Caco-2 (cell line): ENCODE data around the gene TSACC. TPM values are rescaled to one million over a fixed set of nuclear protein-coding genes. Genes with fewer than 3 reads are reported as not detected.

ENCODE experiments used
- Bru-seq: library from RNA; stranded (reverse); fragments of 400-500 nt; gene quantifications from one replicate; lab custom pipeline; 2021; lab: Mats Ljungman, UMichigan
- BruChase-seq, 2 experiments: library from RNA; stranded (reverse); fragments of 400-500 nt; gene quantifications; one replicate each; lab custom pipeline; 2021; lab: Mats Ljungman, UMichigan
- BruUV-seq: library from RNA; stranded (reverse); fragments of 400-500 nt; replicated peaks from 2 replicates; lab custom pipeline; 2021; lab: Mats Ljungman, UMichigan
- CTCF ChIA-PET: fragments of 300-600 bp; sonication (Branson Sonifier 250); formaldehyde crosslinking; loops from one replicate; lab custom pipeline; 2022; ENCODE audit warnings: antibody characterized with exemption; lab: Charles Lee
- POLR2A ChIA-PET: fragments of 300-600 bp; sonication (Branson Sonifier 250); formaldehyde crosslinking; loops from one replicate; lab custom pipeline; 2022; ENCODE audit warnings: antibody characterized with exemption; lab: Charles Lee
- DNase-seq, 2 experiments: peaks; one replicate each; pipeline versions ENCODE4 v3.0.0 to v3.0.0-alpha.2; 2020 to 2022
- H3K27me3 ChIP-seq: replicated peaks from 2 replicates; pipeline ENCODE4 v1.6.0; 2011; ENCODE audit warnings: low read length; ENCODE audit not compliant: control insufficient read depth, insufficient read depth
- H3K36me3 ChIP-seq: 2 replicates; pipeline ENCODE4 v1.5.1; 2011; ENCODE audit warnings: low read length; ENCODE audit not compliant: control insufficient read depth, insufficient read depth
- H3K4me1 ChIP-seq: fragments of 250-450 bp; sonication (Bioruptor Pico); 2 replicates; pipeline ENCODE4 v1.5.1; 2020; ENCODE audit warnings: mild to moderate bottlenecking
- H3K4me3 ChIP-seq: 2 replicates; pipeline ENCODE4 v1.5.1; 2011; ENCODE audit warnings: low read depth, mild to moderate bottlenecking, control low read depth, low read length
- H3K9me3 ChIP-seq: fragments of 250-450 bp; sonication (Bioruptor Pico); 2 replicates; pipeline ENCODE4 v1.5.1; 2020; ENCODE audit warnings: mild to moderate bottlenecking, moderate library complexity
- H3K27ac Mint-ChIP-seq: one replicate; pipeline ENCODE4 v1.8.0; 2022; ENCODE audit warnings: mixed read lengths; ENCODE audit not compliant: unreplicated experiment
- H3K27me3 Mint-ChIP-seq: one replicate; pipeline ENCODE4 v1.8.0; 2022; ENCODE audit warnings: mixed read lengths; ENCODE audit not compliant: insufficient read depth, unreplicated experiment
- H3K36me3 Mint-ChIP-seq: one replicate; pipeline ENCODE4 v1.8.0; 2022; ENCODE audit warnings: mild to moderate bottlenecking, mixed read lengths; ENCODE audit not compliant: insufficient read depth, unreplicated experiment
- H3K4me1 Mint-ChIP-seq: one replicate; pipeline ENCODE4 v1.8.0; 2022; ENCODE audit warnings: low read depth, mixed read lengths; ENCODE audit not compliant: unreplicated experiment
- H3K4me3 Mint-ChIP-seq: one replicate; pipeline ENCODE4 v1.8.0; 2022; ENCODE audit warnings: mild to moderate bottlenecking, moderate library complexity, mixed read lengths; ENCODE audit not compliant: unreplicated experiment
- H3K9me3 Mint-ChIP-seq: one replicate; pipeline ENCODE4 v1.8.0; 2022; ENCODE audit warnings: mixed read lengths; ENCODE audit not compliant: unreplicated experiment
- CTCF ChIP-seq, 2 experiments: fragments of 200-600 bp in 1 of 2; IDR thresholded peaks; 1 replicate in 1 of 2; 2 replicates in 1 of 2; pipeline versions ENCODE4 v1.5.1 to v1.8.0; 2011 to 2022; ENCODE audit warnings: antibody characterized with exemption in 1 of 2, control low read depth in 1 of 2, inconsistent platforms in 1 of 2, low read depth in 1 of 2, low read length in 1 of 2, mild to moderate bottlenecking in 1 of 2, moderate library complexity in 1 of 2; ENCODE audit not compliant: insufficient read depth in 1 of 2, severe bottlenecking in 1 of 2, unreplicated experiment in 1 of 2
- intact Hi-C: fragments of 100-400 bp; cut with micrococcal nuclease; formaldehyde crosslinking; loops from one replicate; pipeline ENCODE4 v1.10.0; 2022; ENCODE audit not compliant: unreplicated experiment
- long read RNA-seq: library from polyadenylated mRNA; stranded (forward); transcript quantifications from one replicate; pipeline ENCODE4 v2.0.0, GENCODE V29; 2022
- total RNA-seq: library from RNA; stranded (reverse); gene quantifications from 2 replicates; pipeline ENCODE4 v1.2.3, GENCODE V29; 2022

TSACC gene
- total RNA-seq (2.8 and 3.9 TPM in 2 replicates), Bru-seq, nascent RNA (percentile 43 among the genes with signal in this experiment), BruChase-seq, experiment 1, labeled RNA remaining after a 2-hour chase (percentile 28 among the genes with signal in this experiment), BruChase-seq, experiment 2, labeled RNA remaining after a 6-hour chase (percentile 35 among the genes with signal in this experiment)
- long read RNA-seq, partial matches to known transcripts: 0 of 5 reads
- long read RNA-seq, other reads (novel, unspliced or antisense): 3 of 5 reads

GRCh38 chr1:156338180-156338976, at the start of gene TSACC, which contains the start of gene CCT3:
TSACC (plus strand) TSS chr1:156338526; CDS start chr1:156339758, 1,232 bp downstream.
CCT3 (minus strand) TSS chr1:156338292; CDS start chr1:156338184, 108 bp downstream.
- Mint-ChIP-seq H3K27ac (peak within 1 kb of the TSS; percentile 75), H3K4me3 (peak within 1 kb of the TSS; percentile 97), H3K27me3 (no peaks in the 10 kb centered on the region), H3K4me1 (no peaks in the 10 kb centered on the region), H3K36me3 (peaks cover 55% of the 10 kb centered on the region), H3K9me3 (no peaks in the 10 kb centered on the region)
- H3K4me3 ChIP-seq: peak within 1 kb of the TSS; percentile 90
- H3K4me1 ChIP-seq: no peaks in the 10 kb centered on the region
- no peaks in the 10 kb centered on the region for H3K9me3 ChIP-seq
- intact Hi-C loops: loop anchor here (1.0 kb wide), 2 partner anchors 19 to 56 kb away; partner anchors contain the start of gene SMG5
- no TSS peak for BruUV-seq
- H3K36me3 ChIP-seq: peaks cover 2% of the 10 kb centered on the region; the same call in 1 of the 2 replicates
- peak; percentile 99 to 100 for DNase-seq
- ChIA-PET POLR2A (interaction anchor here (0.5 to 1.0 kb wide), 3 partner anchors 56 to 214 kb away, joined by 3 to 6 read pairs (median 3); partner anchors contain the start of gene SMG5), CTCF (interaction anchor here (0.6 to 1.8 kb wide), 4 partner anchors 107 to 1475 kb away, joined by 3 to 7 read pairs (median 3); no protein-coding TSS in a partner anchor)
- H3K27me3 ChIP-seq: no peaks in the 10 kb centered on the region
- no peak for TF ChIP-seq CTCF (IDR thresholded peaks at IDR 0.05; ENCODE audit: insufficient read depth in 1 of 2, low read depth in 1 of 2, low read length in 1 of 2, severe bottlenecking in 1 of 2, unreplicated experiment in 1 of 2)

GRCh38 chr1:156289857-156290256, 48.5 kb upstream of the TSACC start:
- no peak for DNase-seq
- Histone ChIP-seq H3K4me3 (no peak overlapping the region), H3K27me3 (no peaks in the 10 kb centered on the region), H3K9me3 (no peaks in the 10 kb centered on the region), H3K36me3 (peaks cover 3% of the 10 kb centered on the region; the same call in 1 of the 2 replicates), H3K4me1 (peaks cover 22% of the 10 kb centered on the region)
- H3K27ac Mint-ChIP-seq: no peak overlapping the region
- intact Hi-C loops: no loop called here
- no peaks in the 10 kb centered on the region for H3K9me3 Mint-ChIP-seq
- H3K27me3 Mint-ChIP-seq: no peaks in the 10 kb centered on the region
- H3K36me3 Mint-ChIP-seq: peaks cover 26% of the 10 kb centered on the region
- H3K4me3 Mint-ChIP-seq: no peak overlapping the region
- ChIA-PET POLR2A (no interaction called here), CTCF (no interaction called here)
- peaks cover 17% of the 10 kb centered on the region for H3K4me1 Mint-ChIP-seq
- no peak for TF ChIP-seq CTCF (IDR thresholded peaks at IDR 0.05; ENCODE audit: insufficient read depth in 1 of 2, low read depth in 1 of 2, low read length in 1 of 2, severe bottlenecking in 1 of 2, unreplicated experiment in 1 of 2)
- no TSS peak for BruUV-seq
